Measurements from ENCODE around the gene GIPR.
A peak's percentile ranks its signal among the peaks of the same experiment; 100 is the strongest.
"Not testable (repeated sequence)": the region's sequence is repeated elsewhere in the genome, so short reads cannot be mapped to it uniquely, and the experiment has no call there.

GIPR gene

GRCh38 chr19:45667620-45668341 lies at the start of gene GIPR:
Gene GIPR (plus strand): TSS chr19:45668221. CDS start chr19:45669521, 1,300 bp downstream.
- no peaks in the 10 kb centered on the region for H3K36me3 ChIP-seq (replicated peaks)
- in situ Hi-C loops (cut with MboI; ENCODE audit: low sequenced_read_pairs): no loop called here
- peak in 1 of 2 experiments; percentile 89 for DNase-seq (ENCODE audit: low spot score in 2 of 2)
- H3K27me3 ChIP-seq (ENCODE audit: low read depth): no peaks in the 10 kb centered on the region
- peaks cover 11% of the 10 kb centered on the region for H3K4me1 ChIP-seq
- no peaks in the 10 kb centered on the region for H3K9me3 ChIP-seq
- H3K4me3 ChIP-seq: peak within 1 kb of the TSS; percentile 36

DNA sequence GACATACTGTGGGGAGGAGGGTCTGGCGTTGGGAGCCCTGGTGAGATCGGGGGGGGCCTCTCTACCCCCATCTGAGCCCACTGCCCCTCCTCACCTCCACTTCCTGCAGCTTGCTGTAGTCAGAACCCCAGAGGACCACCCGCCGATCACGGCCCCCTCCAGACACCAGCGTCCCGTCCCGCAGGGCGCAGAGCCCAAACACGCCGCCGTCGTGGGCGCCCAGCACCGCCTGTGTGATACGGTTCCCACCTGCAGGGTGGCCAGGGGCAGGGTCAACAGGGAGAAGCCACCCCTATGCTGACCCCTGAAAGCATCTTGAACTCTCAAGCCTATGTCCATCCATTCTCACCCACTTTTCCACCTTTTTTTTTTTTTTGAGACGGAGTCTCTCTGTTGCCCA lies 46.6 kb upstream of the GIPR start:
- Histone ChIP-seq H3K36me3 (replicated peaks) (peaks cover 30% of the 10 kb centered on the region), H3K4me1 (peaks cover 2% of the 10 kb centered on the region), H3K27me3 (ENCODE audit: low read depth) (no peaks in the 10 kb centered on the region), H3K9me3 (no peaks in the 10 kb centered on the region), H3K4me3 (no peak overlapping the region)
- DNase-seq (ENCODE audit: low spot score in 2 of 2): no peak
- in situ Hi-C loops (cut with MboI; ENCODE audit: low sequenced_read_pairs): no loop called here

DNA sequence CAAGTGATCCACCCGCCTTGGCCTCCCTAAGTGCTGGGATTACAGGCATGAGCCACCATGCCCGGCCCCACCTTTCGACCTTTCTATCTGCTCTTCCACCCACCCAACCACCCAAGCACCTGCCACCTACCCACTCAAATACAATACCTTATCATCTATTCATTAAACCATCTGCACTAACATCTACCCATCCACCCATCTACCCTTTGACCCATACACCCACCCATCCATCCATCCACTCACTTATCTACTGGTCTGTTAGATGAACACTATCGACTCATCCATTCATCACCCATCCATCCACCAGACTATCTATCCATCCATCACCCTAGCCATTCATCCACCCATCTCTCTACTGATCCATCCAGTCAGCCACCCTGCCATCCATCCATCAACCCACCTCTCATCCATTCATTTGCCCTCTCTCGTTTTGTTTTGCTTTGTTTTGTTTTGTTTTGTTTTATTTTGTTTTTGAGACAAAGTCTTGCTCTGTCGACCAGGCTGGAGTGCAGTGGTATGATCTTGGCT lies 46.0 kb upstream of the GIPR start:
- DNase-seq (ENCODE audit: low spot score in 2 of 2): no peak
- Histone ChIP-seq H3K36me3 (replicated peaks) (peaks cover 24% of the 10 kb centered on the region), H3K4me3 (no peak overlapping the region), H3K4me1 (no peaks in the 10 kb centered on the region), H3K9me3 (no peaks in the 10 kb centered on the region), H3K27me3 (ENCODE audit: low read depth) (no peaks in the 10 kb centered on the region)
- in situ Hi-C loops (cut with MboI; ENCODE audit: low sequenced_read_pairs): no loop called here

GRCh38 chr19:45623984-45624383 lies 44.0 kb upstream of the GIPR start:
- Histone ChIP-seq H3K4me1 (no peaks in the 10 kb centered on the region), H3K36me3 (replicated peaks) (peaks cover 32% of the 10 kb centered on the region), H3K4me3 (no peak overlapping the region), H3K27me3 (ENCODE audit: low read depth) (no peaks in the 10 kb centered on the region), H3K9me3 (no peaks in the 10 kb centered on the region)
- in situ Hi-C loops (cut with MboI; ENCODE audit: low sequenced_read_pairs): no loop called here
- DNase-seq (ENCODE audit: low spot score in 2 of 2): no peak

DNA sequence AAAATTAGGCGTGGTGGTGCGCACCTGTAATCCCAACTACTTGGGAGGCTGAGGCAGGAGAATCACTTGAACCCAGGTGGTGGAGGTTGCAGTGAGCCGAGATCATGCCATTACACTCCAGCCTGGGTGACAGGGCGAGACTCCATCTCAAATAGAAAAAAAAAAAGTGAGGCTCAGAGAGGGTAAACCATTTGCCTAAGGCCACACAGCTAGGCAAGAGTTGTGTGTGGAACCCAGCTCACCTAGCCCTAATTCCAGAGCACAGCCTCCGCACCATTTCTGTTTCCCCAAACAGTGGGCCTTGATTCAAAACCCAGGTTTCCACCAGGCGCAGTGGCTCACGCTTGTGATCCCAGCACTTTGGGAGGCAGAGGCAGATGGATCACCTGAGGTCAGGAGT lies 39.8 kb upstream of the GIPR start:
- Histone ChIP-seq H3K36me3 (replicated peaks) (peaks cover 31% of the 10 kb centered on the region), H3K4me1 (peaks cover 20% of the 10 kb centered on the region)
- H3K27me3 ChIP-seq (ENCODE audit: low read depth); H3K4me3 ChIP-seq; H3K9me3 ChIP-seq; DNase-seq (ENCODE audit: low spot score in 2 of 2); in situ Hi-C loops (cut with MboI; ENCODE audit: low sequenced_read_pairs): not testable (repeated sequence)

GRCh38 chr19:45629704-45630103 lies 38.3 kb upstream of the GIPR start:
- H3K27me3 ChIP-seq (ENCODE audit: low read depth): no peaks in the 10 kb centered on the region
- no peak for DNase-seq (ENCODE audit: low spot score in 2 of 2)
- peaks cover 27% of the 10 kb centered on the region for H3K36me3 ChIP-seq (replicated peaks)
- no peaks in the 10 kb centered on the region for H3K9me3 ChIP-seq
- in situ Hi-C loops (cut with MboI; ENCODE audit: low sequenced_read_pairs): no loop called here
- H3K4me1 ChIP-seq: peaks cover 20% of the 10 kb centered on the region
- no peak overlapping the region for H3K4me3 ChIP-seq

DNA sequence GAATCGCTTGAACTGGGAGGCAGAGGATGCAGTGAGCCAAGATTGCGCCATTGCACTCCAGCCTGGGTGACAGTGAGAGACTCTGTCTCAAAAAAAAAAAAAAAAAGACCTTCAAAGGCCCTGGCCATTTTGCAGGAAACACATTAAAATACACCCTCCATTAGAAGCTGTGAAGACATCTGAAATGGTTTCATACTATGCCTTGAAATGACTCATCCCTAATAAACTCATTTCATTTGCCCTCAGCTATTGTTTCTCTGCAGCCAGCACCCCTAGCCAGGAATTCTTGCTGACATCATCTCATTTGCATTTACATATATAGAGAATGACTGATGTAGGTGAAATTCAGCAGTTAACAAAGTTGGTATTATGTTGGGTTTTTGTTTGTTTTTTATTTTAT lies 37.6 kb upstream of the GIPR start:
- H3K4me3 ChIP-seq: no peak overlapping the region
- H3K36me3 ChIP-seq (replicated peaks): peaks cover 27% of the 10 kb centered on the region
- no peaks in the 10 kb centered on the region for H3K9me3 ChIP-seq
- peaks cover 20% of the 10 kb centered on the region for H3K4me1 ChIP-seq
- in situ Hi-C loops (cut with MboI; ENCODE audit: low sequenced_read_pairs): no loop called here
- peak; percentile 39 to 85 for DNase-seq (ENCODE audit: low spot score in 2 of 2)
- no peaks in the 10 kb centered on the region for H3K27me3 ChIP-seq (ENCODE audit: low read depth)

DNA sequence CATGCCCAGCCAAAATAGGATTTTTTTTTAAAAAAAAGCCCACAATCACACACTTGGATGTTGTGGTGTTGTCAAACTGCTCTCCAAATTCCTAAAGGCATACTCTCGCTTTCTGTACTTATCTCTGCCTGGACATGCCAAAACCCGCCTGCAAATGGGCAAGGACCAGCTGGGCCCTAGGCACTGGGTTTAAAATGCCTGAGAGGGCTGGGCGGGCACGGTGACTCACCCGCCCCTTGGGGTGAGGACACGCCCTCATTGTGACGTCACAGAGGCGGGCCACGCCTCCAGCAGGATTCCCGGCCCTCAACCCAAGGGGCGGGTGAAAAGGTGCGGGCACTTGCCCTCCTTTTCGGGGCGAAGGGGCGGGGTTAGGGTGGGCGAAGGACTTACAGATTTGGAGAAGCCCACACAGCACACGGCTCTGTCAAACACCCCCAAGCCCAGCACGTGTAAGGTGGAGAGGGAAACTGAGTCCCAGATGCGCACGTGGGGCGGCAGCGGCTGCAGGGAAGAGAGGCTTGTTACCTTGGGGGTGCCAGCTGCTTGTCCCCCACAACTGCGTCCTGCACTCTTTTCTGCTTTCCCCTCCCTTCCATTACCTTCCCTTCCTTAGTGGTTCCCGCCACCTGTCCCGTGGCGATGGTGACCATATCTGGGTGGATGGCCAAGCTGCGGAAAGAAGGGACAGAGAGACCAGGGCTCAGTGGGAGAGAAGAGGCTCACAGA lies 35.4 kb upstream of the GIPR start:
- Histone ChIP-seq H3K36me3 (replicated peaks) (peaks cover 24% of the 10 kb centered on the region), H3K4me3 (no peak overlapping the region), H3K4me1 (peaks cover 20% of the 10 kb centered on the region), H3K9me3 (no peaks in the 10 kb centered on the region), H3K27me3 (ENCODE audit: low read depth) (no peaks in the 10 kb centered on the region)
- in situ Hi-C loops (cut with MboI; ENCODE audit: low sequenced_read_pairs): no loop called here
- DNase-seq (ENCODE audit: low spot score in 2 of 2): peak in 1 of 2 experiments; percentile 87

DNA sequence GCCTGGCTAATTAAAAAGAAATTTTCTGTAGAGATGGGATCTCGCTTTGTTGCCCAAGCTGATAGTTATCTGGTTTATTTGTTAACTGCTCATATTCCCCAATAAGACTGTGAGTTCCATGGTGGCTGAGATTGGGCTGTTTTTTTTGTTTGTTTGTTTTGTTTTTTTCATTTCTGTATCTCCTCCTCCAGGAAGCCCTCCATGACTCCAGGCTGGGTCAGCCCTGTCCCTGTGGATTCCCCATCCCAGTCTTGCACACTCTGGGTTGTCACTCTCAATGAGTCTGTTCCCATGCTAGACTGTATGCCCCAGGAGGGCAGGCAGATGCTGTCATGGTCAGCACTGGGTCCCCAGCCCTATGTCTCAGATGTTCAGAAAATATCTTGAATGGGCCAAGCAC lies 31.7 kb upstream of the GIPR start:
- in situ Hi-C loops (cut with MboI; ENCODE audit: low sequenced_read_pairs): no loop called here
- Histone ChIP-seq H3K27me3 (ENCODE audit: low read depth) (no peaks in the 10 kb centered on the region), H3K4me1 (peaks cover 25% of the 10 kb centered on the region), H3K9me3 (no peaks in the 10 kb centered on the region), H3K4me3 (no peak overlapping the region), H3K36me3 (replicated peaks) (no peaks in the 10 kb centered on the region; the same call in 1 of the 2 replicates)
- no peak for DNase-seq (ENCODE audit: low spot score in 2 of 2)

DNA sequence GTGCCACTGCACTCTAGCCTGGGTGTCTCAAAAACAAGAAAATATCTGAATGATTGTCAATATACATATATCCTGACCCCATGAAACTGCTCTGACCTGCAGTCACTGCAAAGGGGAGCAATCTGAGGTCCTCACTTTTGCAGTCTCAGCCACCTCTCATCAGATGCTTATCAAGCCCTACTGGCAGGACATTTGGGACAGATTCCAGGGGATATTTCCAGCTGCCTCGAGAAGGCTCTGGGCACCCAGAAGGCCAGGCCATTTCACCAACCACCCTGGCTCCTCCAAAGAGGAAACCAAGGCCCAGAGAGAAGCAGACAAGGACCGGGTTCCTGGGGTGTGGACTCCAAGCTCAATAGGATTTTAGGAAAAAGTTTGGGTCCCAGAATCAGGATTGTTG lies 31.1 kb upstream of the GIPR start:
- H3K4me1 ChIP-seq: peaks cover 30% of the 10 kb centered on the region
- no peak overlapping the region for H3K4me3 ChIP-seq
- no peaks in the 10 kb centered on the region for H3K9me3 ChIP-seq
- no peaks in the 10 kb centered on the region for H3K27me3 ChIP-seq (ENCODE audit: low read depth)
- H3K36me3 ChIP-seq (replicated peaks): no peaks in the 10 kb centered on the region; the same call in 1 of the 2 replicates
- in situ Hi-C loops (cut with MboI; ENCODE audit: low sequenced_read_pairs): no loop called here
- no peak for DNase-seq (ENCODE audit: low spot score in 2 of 2)

DNA sequence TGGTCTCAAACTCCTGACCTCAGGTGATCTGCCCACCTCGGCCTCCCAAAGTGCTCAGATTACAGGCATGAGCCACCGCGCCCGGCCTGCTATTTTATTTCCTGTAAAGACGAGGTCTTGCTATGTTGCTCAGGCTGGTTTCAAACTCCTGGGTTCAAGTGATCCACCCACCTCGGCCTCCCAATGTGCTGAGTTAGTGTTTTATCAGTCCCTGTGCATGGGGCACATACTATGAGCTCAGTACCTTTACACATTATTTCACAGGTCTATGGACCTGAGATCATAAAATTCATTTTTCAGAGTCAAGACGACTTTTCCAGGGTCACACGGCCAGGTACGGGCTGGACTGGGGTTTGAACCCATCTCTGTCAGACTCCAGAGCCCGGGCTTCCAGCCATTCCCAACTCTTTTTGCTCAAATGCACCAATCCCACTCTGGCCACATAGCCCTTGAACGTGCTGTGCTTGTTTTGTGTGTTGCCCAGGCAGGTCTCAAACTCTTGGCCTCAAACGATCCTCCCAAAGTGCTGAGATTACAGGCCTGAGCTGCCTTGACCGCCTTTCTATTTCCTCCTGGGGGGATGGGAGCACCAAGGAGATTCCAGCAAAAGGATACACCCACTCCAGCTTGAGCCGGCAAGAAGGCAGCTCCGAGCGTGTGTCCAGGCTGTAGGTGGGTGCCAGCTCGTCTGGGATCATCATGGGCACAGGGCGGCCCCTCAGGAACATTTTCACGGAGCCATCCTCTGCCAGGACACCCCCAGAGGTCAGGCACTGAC lies 29.9 kb upstream of the GIPR start:
- in situ Hi-C loops (cut with MboI; ENCODE audit: low sequenced_read_pairs): no loop called here
- peaks cover 30% of the 10 kb centered on the region for H3K4me1 ChIP-seq
- H3K27me3 ChIP-seq (ENCODE audit: low read depth): no peaks in the 10 kb centered on the region
- H3K36me3 ChIP-seq (replicated peaks): no peaks in the 10 kb centered on the region; the same call in 1 of the 2 replicates
- peak in 1 of 2 experiments; percentile 70 for DNase-seq (ENCODE audit: low spot score in 2 of 2)
- H3K9me3 ChIP-seq: no peaks in the 10 kb centered on the region
- H3K4me3 ChIP-seq: peak overlapping the region; percentile 43

GRCh38 chr19:45638930-45639729 lies 28.9 kb upstream of the GIPR start, which contains the start of gene EML2:
Gene EML2 (minus strand): TSS chr19:45639397. CDS start chr19:45639376, 21 bp downstream.
- Histone ChIP-seq H3K4me3 (peak within 1 kb of the TSS; percentile 43), H3K4me1 (peaks cover 30% of the 10 kb centered on the region), H3K27me3 (ENCODE audit: low read depth) (no peaks in the 10 kb centered on the region), H3K9me3 (no peaks in the 10 kb centered on the region), H3K36me3 (replicated peaks) (no peaks in the 10 kb centered on the region; the same call in 1 of the 2 replicates)
- DNase-seq (ENCODE audit: low spot score in 2 of 2): peak; percentile 69 to 83
- in situ Hi-C loops (cut with MboI; ENCODE audit: low sequenced_read_pairs): no loop called here

DNA sequence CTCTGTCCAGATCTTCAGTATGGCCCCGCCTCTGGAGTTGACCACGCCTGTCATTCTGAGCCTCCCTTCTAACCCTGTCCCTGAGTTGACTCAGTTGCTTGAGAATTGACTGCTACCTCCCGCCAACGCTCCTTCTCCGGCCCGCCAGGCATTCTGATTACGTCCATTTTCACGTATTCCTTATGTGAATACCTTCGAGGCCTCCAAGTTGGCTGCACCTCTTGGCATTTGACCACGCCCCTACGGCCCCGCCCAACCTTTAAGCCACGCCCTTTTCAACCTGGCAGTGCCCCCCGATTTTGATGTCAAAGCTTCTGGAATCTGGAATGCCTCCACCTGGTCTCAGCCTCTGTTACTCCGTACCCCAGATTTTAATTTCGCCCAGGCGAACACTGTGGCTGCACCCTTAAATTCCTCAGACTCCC lies 27.2 kb upstream of the GIPR start:
- H3K27me3 ChIP-seq (ENCODE audit: low read depth): no peaks in the 10 kb centered on the region
- no peaks in the 10 kb centered on the region; the same call in 1 of the 2 replicates for H3K36me3 ChIP-seq (replicated peaks)
- H3K4me1 ChIP-seq: peaks cover 30% of the 10 kb centered on the region
- H3K9me3 ChIP-seq: no peaks in the 10 kb centered on the region
- DNase-seq (ENCODE audit: low spot score in 2 of 2): no peak
- in situ Hi-C loops (cut with MboI; ENCODE audit: low sequenced_read_pairs): loop anchor here (10.0 kb wide), 1 partner anchor 126 kb away; no protein-coding TSS in a partner anchor
- H3K4me3 ChIP-seq: no peak overlapping the region
